Measurements from ENCODE around the gene TRIM28.

DNA sequence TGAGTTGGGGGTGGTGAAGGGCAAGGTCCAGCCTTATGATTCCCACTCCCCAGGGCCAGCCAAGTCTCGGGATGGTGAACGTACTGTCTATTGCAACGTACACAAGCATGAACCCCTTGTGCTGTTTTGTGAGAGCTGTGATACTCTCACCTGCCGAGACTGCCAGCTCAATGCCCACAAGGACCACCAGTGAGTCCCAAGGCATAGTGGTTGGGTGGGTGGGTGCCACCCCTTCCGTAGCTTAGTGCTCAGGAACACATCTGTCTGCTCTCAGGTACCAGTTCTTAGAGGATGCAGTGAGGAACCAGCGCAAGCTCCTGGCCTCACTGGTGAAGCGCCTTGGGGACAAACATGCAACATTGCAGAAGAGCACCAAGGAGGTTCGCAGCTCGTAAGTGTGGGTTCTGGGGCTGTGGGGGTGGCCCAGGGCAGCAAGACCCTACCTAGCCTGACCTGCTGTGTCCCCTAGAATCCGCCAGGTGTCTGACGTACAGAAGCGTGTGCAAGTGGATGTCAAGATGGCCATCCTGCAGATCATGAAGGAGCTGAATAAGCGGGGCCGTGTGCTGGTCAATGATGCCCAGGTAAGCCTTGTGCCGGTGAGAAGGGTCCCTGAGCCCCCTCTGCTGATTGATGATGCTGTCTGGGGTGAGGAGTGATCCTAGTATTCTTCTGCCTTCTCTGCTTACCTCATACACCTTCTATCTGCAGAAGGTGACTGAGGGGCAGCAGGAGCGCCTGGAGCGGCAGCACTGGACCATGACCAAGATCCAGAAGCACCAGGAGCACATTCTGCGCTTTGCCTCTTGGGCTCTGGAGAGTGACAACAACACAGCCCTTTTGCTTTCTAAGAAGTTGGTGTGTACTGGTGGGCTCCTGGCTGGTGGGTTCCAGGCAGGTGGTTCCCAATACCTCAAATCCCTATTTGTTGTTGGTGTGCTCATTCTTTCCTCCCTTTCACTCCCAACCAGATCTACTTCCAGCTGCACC lies 3.8 kb downstream of the TRIM28 start:
- TF ChIP-seq, protein P1, sequence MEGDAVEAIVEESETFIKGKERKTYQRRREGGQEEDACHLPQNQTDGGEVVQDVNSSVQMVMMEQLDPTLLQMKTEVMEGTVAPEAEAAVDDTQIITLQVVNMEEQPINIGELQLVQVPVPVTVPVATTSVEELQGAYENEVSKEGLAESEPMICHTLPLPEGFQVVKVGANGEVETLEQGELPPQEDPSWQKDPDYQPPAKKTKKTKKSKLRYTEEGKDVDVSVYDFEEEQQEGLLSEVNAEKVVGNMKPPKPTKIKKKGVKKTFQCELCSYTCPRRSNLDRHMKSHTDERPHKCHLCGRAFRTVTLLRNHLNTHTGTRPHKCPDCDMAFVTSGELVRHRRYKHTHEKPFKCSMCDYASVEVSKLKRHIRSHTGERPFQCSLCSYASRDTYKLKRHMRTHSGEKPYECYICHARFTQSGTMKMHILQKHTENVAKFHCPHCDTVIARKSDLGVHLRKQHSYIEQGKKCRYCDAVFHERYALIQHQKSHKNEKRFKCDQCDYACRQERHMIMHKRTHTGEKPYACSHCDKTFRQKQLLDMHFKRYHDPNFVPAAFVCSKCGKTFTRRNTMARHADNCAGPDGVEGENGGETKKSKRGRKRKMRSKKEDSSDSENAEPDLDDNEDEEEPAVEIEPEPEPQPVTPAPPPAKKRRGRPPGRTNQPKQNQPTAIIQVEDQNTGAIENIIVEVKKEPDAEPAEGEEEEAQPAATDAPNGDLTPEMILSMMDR (conservative IDR thresholded peaks at IDR 0.05; ENCODE audit: low read length): no peak
- TF ChIP-seq EZH2phosphoT487 (IDR thresholded peaks at IDR 0.05; ENCODE audit: borderline replicate concordance): no peak

All from Loucy (cell line).